Caco-2 (cell line): ENCODE measurements around the gene BMERB1. TPM values are rescaled to one million over a fixed set of nuclear protein-coding genes. Genes with fewer than 3 reads are reported as not detected.

Experiments used
- BruUV-seq: library from RNA; stranded (reverse); fragments of 400-500 nt; replicated peaks from 2 replicates; lab custom pipeline; 2021; lab: Mats Ljungman, UMichigan
- CTCF ChIA-PET: fragments of 300-600 bp; sonication (Branson Sonifier 250); formaldehyde crosslinking; loops from one replicate; lab custom pipeline; 2022; ENCODE audit warnings: antibody characterized with exemption; lab: Charles Lee
- POLR2A ChIA-PET: fragments of 300-600 bp; sonication (Branson Sonifier 250); formaldehyde crosslinking; loops from one replicate; lab custom pipeline; 2022; ENCODE audit warnings: antibody characterized with exemption; lab: Charles Lee
- DNase-seq, 2 experiments: peaks; one replicate each; pipeline versions ENCODE4 v3.0.0 to v3.0.0-alpha.2; 2020 to 2022
- H3K27me3 ChIP-seq: replicated peaks from 2 replicates; pipeline ENCODE4 v1.6.0; 2011; ENCODE audit warnings: low read length; ENCODE audit not compliant: control insufficient read depth, insufficient read depth
- H3K36me3 ChIP-seq: 2 replicates; pipeline ENCODE4 v1.5.1; 2011; ENCODE audit warnings: low read length; ENCODE audit not compliant: control insufficient read depth, insufficient read depth
- H3K4me1 ChIP-seq: fragments of 250-450 bp; sonication (Bioruptor Pico); 2 replicates; pipeline ENCODE4 v1.5.1; 2020; ENCODE audit warnings: mild to moderate bottlenecking
- H3K4me3 ChIP-seq: 2 replicates; pipeline ENCODE4 v1.5.1; 2011; ENCODE audit warnings: low read depth, mild to moderate bottlenecking, control low read depth, low read length
- H3K9me3 ChIP-seq: fragments of 250-450 bp; sonication (Bioruptor Pico); 2 replicates; pipeline ENCODE4 v1.5.1; 2020; ENCODE audit warnings: mild to moderate bottlenecking, moderate library complexity
- H3K27ac Mint-ChIP-seq: one replicate; pipeline ENCODE4 v1.8.0; 2022; ENCODE audit warnings: mixed read lengths; ENCODE audit not compliant: unreplicated experiment
- H3K27me3 Mint-ChIP-seq: one replicate; pipeline ENCODE4 v1.8.0; 2022; ENCODE audit warnings: mixed read lengths; ENCODE audit not compliant: insufficient read depth, unreplicated experiment
- H3K36me3 Mint-ChIP-seq: one replicate; pipeline ENCODE4 v1.8.0; 2022; ENCODE audit warnings: mild to moderate bottlenecking, mixed read lengths; ENCODE audit not compliant: insufficient read depth, unreplicated experiment
- H3K4me1 Mint-ChIP-seq: one replicate; pipeline ENCODE4 v1.8.0; 2022; ENCODE audit warnings: low read depth, mixed read lengths; ENCODE audit not compliant: unreplicated experiment
- H3K4me3 Mint-ChIP-seq: one replicate; pipeline ENCODE4 v1.8.0; 2022; ENCODE audit warnings: mild to moderate bottlenecking, moderate library complexity, mixed read lengths; ENCODE audit not compliant: unreplicated experiment
- H3K9me3 Mint-ChIP-seq: one replicate; pipeline ENCODE4 v1.8.0; 2022; ENCODE audit warnings: mixed read lengths; ENCODE audit not compliant: unreplicated experiment
- CTCF ChIP-seq, 2 experiments: fragments of 200-600 bp in 1 of 2; IDR thresholded peaks; 1 replicate in 1 of 2; 2 replicates in 1 of 2; pipeline versions ENCODE4 v1.5.1 to v1.8.0; 2011 to 2022; ENCODE audit warnings: antibody characterized with exemption in 1 of 2, control low read depth in 1 of 2, inconsistent platforms in 1 of 2, low read depth in 1 of 2, low read length in 1 of 2, mild to moderate bottlenecking in 1 of 2, moderate library complexity in 1 of 2; ENCODE audit not compliant: insufficient read depth in 1 of 2, severe bottlenecking in 1 of 2, unreplicated experiment in 1 of 2
- intact Hi-C: fragments of 100-400 bp; cut with micrococcal nuclease; formaldehyde crosslinking; loops from one replicate; pipeline ENCODE4 v1.10.0; 2022; ENCODE audit not compliant: unreplicated experiment
- total RNA-seq: library from RNA; stranded (reverse); gene quantifications from 2 replicates; pipeline ENCODE4 v1.2.3, GENCODE V29; 2022

Gene BMERB1
- total RNA-seq, 1 experiment from 2014 or later = not detected

GRCh38 chr16:15434079-15434424 is 336 bp upstream of the BMERB1 start:
- Mint-ChIP-seq H3K4me3 (peak overlapping the region; percentile 63), H3K4me1 (peaks cover 6% of the 10 kb centered on the region), H3K36me3 (no peaks in the 10 kb centered on the region), H3K27me3 (peaks cover 10% of the 10 kb centered on the region), H3K27ac (no peak overlapping the region), H3K9me3 (no peaks in the 10 kb centered on the region)
- Histone ChIP-seq H3K36me3 (no peaks in the 10 kb centered on the region), H3K9me3 (no peaks in the 10 kb centered on the region), H3K4me3 (no peak overlapping the region), H3K27me3 (no peaks in the 10 kb centered on the region; the same call in 1 of the 2 replicates), H3K4me1 (no peaks in the 10 kb centered on the region)
- DNase-seq = no peak
- BruUV-seq = no TSS peak
- ChIA-PET POLR2A (no interaction called here), CTCF (no interaction called here)
- no peak for TF ChIP-seq CTCF (IDR thresholded peaks at IDR 0.05; ENCODE audit: insufficient read depth in 1 of 2, low read depth in 1 of 2, low read length in 1 of 2, severe bottlenecking in 1 of 2, unreplicated experiment in 1 of 2)
- intact Hi-C loops = no loop called here

- Mint-ChIP-seq H3K4me1 (peaks cover 6% of the 10 kb centered on the region), H3K27ac (no peak overlapping the region), H3K4me3 (peak overlapping the region; percentile 63), H3K9me3 (no peaks in the 10 kb centered on the region), H3K27me3 (peaks cover 10% of the 10 kb centered on the region), H3K36me3 (no peaks in the 10 kb centered on the region)
- H3K36me3 ChIP-seq = no peaks in the 10 kb centered on the region
- POLR2A ChIA-PET = no interaction called here
- BruUV-seq = no TSS peak
- peak overlapping the region; percentile 30 for H3K4me3 ChIP-seq
- H3K9me3 ChIP-seq = no peaks in the 10 kb centered on the region
- intact Hi-C loops = no loop called here
- TF ChIP-seq CTCF (IDR thresholded peaks at IDR 0.05; ENCODE audit: insufficient read depth in 1 of 2, low read depth in 1 of 2, low read length in 1 of 2, severe bottlenecking in 1 of 2, unreplicated experiment in 1 of 2) = no peak
- peak in 1 of 2 experiments; percentile 12 for DNase-seq
- no peaks in the 10 kb centered on the region for H3K4me1 ChIP-seq
- no peaks in the 10 kb centered on the region; the same call in 1 of the 2 replicates for H3K27me3 ChIP-seq
- CTCF ChIA-PET = no interaction called here
Observed at GRCh38 chr16:15435216-15435864, 952 bp downstream of the BMERB1 start.

GRCh38 chr16:15439102-15439501 is 4.7 kb downstream of the BMERB1 start:
- Histone ChIP-seq H3K9me3 (no peaks in the 10 kb centered on the region), H3K27me3 (no peaks in the 10 kb centered on the region; the same call in 1 of the 2 replicates), H3K4me1 (no peaks in the 10 kb centered on the region), H3K36me3 (no peaks in the 10 kb centered on the region), H3K4me3 (no peak overlapping the region)
- intact Hi-C loops = no loop called here
- no peak overlapping the region for H3K27ac Mint-ChIP-seq
- peaks cover 6% of the 10 kb centered on the region for H3K4me1 Mint-ChIP-seq
- peaks cover 7% of the 10 kb centered on the region for H3K27me3 Mint-ChIP-seq
- DNase-seq = no peak
- H3K36me3 Mint-ChIP-seq = no peaks in the 10 kb centered on the region
- TF ChIP-seq CTCF (IDR thresholded peaks at IDR 0.05; ENCODE audit: insufficient read depth in 1 of 2, low read depth in 1 of 2, low read length in 1 of 2, severe bottlenecking in 1 of 2, unreplicated experiment in 1 of 2) = no peak
- BruUV-seq = no TSS peak
- H3K9me3 Mint-ChIP-seq = no peaks in the 10 kb centered on the region
- H3K4me3 Mint-ChIP-seq = no peak overlapping the region
- ChIA-PET CTCF (no interaction called here), POLR2A (no interaction called here)
